ENCODE measurements around the gene NCOA6. TPM values are rescaled to one million over a fixed set of nuclear protein-coding genes. Genes with fewer than 3 reads are reported as not detected.

Gene NCOA6
- total RNA-seq, 1 donor from 2014 or later: 37.4 TPM

Other genes starting within 250 kb of the NCOA6 start
- 20.5 and 21.9 TPM in 2 replicates for gene PIGU, start 148.6 kb downstream of the NCOA6 start, total RNA-seq
- gene TP53INP2, start 121.3 kb downstream of the NCOA6 start, total RNA-seq: 2.5 and 2.7 TPM in 2 replicates
- 16.2 and 16.5 TPM in 2 replicates for gene GGT7, start 47.2 kb upstream of the NCOA6 start, total RNA-seq
- gene ACSS2, start 51.0 kb upstream of the NCOA6 start, total RNA-seq: 52.2 and 54.3 TPM in 2 replicates
- 58.7 and 59.9 TPM in 2 replicates for gene GSS, start 130.2 kb upstream of the NCOA6 start, total RNA-seq
- 0.17 and 0.20 TPM in 2 replicates for gene MYH7B, start 130.2 kb upstream of the NCOA6 start, total RNA-seq

All from T-helper 1 cell treated with Interleukin-12 subunit alpha and Interleukin-12 subunit beta and Interleukin-4 antibody, amounts not matched to agents 30 ng/mL and 1 ng/mL, for 36 hours (primary cell).